ENCODE data around the gene CD2AP.
"Not testable (repeated sequence)": the region's sequence is repeated elsewhere in the genome, so short reads cannot be mapped to it uniquely, and the experiment has no call there.

CD2AP gene

GRCh38 chr6:47509937-47510336 lies 32.3 kb downstream of the CD2AP start:
- DNase-seq = no peak

GRCh38 chr6:47512872-47513271 lies 35.3 kb downstream of the CD2AP start:
- DNase-seq = no peak

GRCh38 chr6:47519279-47519678 lies 41.7 kb downstream of the CD2AP start:
- DNase-seq = no peak

- DNase-seq = no peak
Observed at GRCh38 chr6:47520282-47520681, 42.7 kb downstream of the CD2AP start.

GRCh38 chr6:47521961-47522360 lies 44.4 kb downstream of the CD2AP start:
- DNase-seq = no peak

- DNase-seq = no peak
Observed at GRCh38 chr6:47524136-47524845, 46.7 kb downstream of the CD2AP start.

- no peak for DNase-seq
Observed at GRCh38 chr6:47525330-47526057, 47.9 kb downstream of the CD2AP start.

- DNase-seq = no peak
Observed at GRCh38 chr6:47527274-47527673, 49.7 kb downstream of the CD2AP start.

GRCh38 chr6:47529734-47530133 lies 52.1 kb downstream of the CD2AP start:
- no peak for DNase-seq

- no peak for DNase-seq
Observed at GRCh38 chr6:47532981-47533585, 55.5 kb downstream of the CD2AP start.

- DNase-seq = no peak
Observed at GRCh38 chr6:47534063-47534462, 56.5 kb downstream of the CD2AP start.

GRCh38 chr6:47535316-47536225 lies 58.0 kb downstream of the CD2AP start:
- DNase-seq = no peak

GRCh38 chr6:47536816-47537401 lies 59.3 kb downstream of the CD2AP start:
- no peak for DNase-seq

GRCh38 chr6:47545223-47545622 lies 67.6 kb downstream of the CD2AP start:
- no peak for DNase-seq

GRCh38 chr6:47551670-47552069 lies 74.1 kb downstream of the CD2AP start:
- no peak for DNase-seq

- DNase-seq = no peak
Observed at GRCh38 chr6:47552319-47552718, 74.7 kb downstream of the CD2AP start.

- DNase-seq = not testable (repeated sequence)
Observed at GRCh38 chr6:47553243-47553642, 75.7 kb downstream of the CD2AP start.

- DNase-seq = not testable (repeated sequence)
Observed at GRCh38 chr6:47556459-47556858, 78.9 kb downstream of the CD2AP start.

- no peak for DNase-seq
Observed at GRCh38 chr6:47563162-47563561, 85.6 kb downstream of the CD2AP start.

- DNase-seq = not testable (repeated sequence)
Observed at GRCh38 chr6:47566602-47567001, 89.0 kb downstream of the CD2AP start.

GRCh38 chr6:47567586-47567985 lies 90.0 kb downstream of the CD2AP start:
- no peak for DNase-seq

- no peak for DNase-seq
Observed at GRCh38 chr6:47571488-47571887, 93.9 kb downstream of the CD2AP start.

- DNase-seq = no peak
Observed at GRCh38 chr6:47573109-47573508, 95.5 kb downstream of the CD2AP start.
